ENCODE data around the gene ZCCHC24.

DNA sequence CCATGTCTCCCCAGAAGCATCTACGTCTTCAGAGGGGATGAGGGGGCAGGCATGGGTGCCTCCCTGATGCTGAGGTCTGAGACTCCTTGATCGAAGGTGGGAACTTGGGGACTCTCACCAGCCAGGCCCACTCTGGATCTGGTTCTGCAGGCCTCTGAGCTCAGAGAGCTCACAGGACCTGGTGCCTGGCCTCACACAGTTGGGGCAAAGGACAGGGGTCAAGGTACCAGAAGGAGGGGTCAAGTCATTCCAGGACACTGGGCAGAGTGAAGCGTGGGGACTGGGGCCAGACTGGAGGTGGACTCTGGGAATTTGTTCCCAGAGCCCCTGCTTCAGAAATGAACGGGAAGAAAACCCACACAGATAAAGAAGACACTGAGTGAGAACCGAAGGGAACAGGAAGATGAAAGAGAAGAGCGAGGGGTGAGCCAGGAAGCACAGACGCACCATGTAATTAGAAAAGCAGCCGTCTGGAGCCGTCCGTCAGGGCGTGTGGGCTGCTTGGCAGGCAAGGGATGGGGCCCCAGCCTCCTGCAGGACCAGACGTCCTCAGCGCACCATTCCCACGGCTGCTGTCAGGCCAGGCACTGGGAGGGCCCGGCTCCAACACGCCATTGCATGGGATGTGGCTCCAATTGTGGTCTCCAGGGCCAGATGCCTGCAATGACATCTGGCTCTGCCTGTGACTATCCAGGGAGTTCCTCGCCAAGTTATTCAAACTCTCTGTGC is 47.7 kb downstream of the ZCCHC24 start:
- TF ChIP-seq, protein P1, sequence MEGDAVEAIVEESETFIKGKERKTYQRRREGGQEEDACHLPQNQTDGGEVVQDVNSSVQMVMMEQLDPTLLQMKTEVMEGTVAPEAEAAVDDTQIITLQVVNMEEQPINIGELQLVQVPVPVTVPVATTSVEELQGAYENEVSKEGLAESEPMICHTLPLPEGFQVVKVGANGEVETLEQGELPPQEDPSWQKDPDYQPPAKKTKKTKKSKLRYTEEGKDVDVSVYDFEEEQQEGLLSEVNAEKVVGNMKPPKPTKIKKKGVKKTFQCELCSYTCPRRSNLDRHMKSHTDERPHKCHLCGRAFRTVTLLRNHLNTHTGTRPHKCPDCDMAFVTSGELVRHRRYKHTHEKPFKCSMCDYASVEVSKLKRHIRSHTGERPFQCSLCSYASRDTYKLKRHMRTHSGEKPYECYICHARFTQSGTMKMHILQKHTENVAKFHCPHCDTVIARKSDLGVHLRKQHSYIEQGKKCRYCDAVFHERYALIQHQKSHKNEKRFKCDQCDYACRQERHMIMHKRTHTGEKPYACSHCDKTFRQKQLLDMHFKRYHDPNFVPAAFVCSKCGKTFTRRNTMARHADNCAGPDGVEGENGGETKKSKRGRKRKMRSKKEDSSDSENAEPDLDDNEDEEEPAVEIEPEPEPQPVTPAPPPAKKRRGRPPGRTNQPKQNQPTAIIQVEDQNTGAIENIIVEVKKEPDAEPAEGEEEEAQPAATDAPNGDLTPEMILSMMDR (IDR thresholded peaks at IDR 0.05), result no peak
- TF ChIP-seq POLR2AphosphoS5 (IDR thresholded peaks at IDR 0.05), result peak in 1 of 2 donors; percentile 23
- TF ChIP-seq POLR2A (IDR thresholded peaks at IDR 0.05; ENCODE audit: low read depth), result no peak

All from esophagus muscularis mucosa (tissue), 3 donors.